HG02885 (cell line): Measurements from ENCODE around the gene MBOAT1.
A peak's percentile ranks its signal among the peaks of the same experiment; 100 is the strongest.
"Not testable (repeated sequence)": the region's sequence is repeated elsewhere in the genome, so short reads cannot be mapped to it uniquely, and the experiment has no call there.

Source experiments
- ATAC-seq: cut with Tn5 transposase; IDR thresholded peaks from one replicate; pipeline ENCODE4 v1.9.1; 2021; ENCODE audit warnings: mild to moderate bottlenecking; ENCODE audit not compliant: unreplicated experiment, poor library complexity

The MBOAT1 gene, protein sequence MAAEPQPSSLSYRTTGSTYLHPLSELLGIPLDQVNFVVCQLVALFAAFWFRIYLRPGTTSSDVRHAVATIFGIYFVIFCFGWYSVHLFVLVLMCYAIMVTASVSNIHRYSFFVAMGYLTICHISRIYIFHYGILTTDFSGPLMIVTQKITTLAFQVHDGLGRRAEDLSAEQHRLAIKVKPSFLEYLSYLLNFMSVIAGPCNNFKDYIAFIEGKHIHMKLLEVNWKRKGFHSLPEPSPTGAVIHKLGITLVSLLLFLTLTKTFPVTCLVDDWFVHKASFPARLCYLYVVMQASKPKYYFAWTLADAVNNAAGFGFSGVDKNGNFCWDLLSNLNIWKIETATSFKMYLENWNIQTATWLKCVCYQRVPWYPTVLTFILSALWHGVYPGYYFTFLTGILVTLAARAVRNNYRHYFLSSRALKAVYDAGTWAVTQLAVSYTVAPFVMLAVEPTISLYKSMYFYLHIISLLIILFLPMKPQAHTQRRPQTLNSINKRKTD

DNA sequence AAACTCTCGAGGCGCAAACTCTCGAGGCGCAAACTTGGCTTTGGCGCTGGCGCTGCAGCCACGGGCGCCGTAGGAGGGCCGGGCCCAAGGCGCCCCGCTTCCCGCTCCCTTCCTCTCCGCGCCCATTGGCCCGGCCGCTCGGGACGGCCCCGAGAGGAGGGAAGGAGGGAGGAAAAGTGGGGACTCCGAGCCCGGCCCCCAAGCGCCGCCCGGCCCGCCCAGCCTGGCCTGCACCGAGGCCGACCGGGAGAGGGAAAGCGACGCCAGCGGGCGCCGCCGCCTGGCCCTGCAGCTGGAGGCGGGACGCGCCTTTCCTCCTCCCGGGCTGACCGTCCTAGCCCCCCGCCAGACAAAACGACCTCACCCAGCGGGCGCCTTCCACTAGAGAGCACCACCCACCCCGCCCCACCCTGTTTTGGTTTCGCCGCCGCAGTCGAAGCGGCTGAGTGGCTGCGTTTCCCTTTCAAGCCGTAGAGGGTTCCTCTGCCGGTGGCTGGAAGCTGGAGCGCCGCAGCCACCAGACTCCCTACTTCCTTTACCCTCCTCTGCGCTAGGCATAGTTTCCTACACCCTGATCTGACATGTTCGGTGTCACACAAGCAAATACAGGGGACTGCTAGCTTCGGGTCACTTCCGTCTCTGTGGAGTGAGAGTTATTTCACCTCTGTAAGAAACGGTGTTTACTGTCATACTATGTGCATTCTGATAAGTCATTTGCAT is at the start of gene MBOAT1:
MBOAT1 (minus strand) TSS at position 78 of the 720 bp plus-strand sequence. CDS start 235 bp downstream, outside the sequence.
- ATAC-seq: peak; percentile 87

DNA sequence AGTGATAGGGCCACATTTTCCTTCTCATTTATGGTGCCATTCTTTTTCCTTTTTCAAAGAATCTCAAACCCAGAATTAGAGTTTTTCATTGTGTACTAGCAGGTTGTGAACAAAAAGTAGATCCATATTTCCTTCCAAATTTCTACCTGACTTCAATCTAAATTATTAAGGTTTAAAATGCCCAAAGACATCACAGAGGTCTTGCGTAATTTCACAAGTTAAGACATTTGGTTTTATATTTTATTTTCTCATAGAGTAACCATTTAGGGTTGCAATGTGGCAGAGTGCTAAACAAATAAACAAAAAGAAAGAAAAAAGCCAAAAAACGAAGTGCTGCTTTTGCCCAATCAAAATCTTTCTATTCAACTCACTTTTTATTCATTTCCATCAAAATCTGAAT is 49.4 kb upstream of the MBOAT1 start:
- no peak for ATAC-seq

DNA sequence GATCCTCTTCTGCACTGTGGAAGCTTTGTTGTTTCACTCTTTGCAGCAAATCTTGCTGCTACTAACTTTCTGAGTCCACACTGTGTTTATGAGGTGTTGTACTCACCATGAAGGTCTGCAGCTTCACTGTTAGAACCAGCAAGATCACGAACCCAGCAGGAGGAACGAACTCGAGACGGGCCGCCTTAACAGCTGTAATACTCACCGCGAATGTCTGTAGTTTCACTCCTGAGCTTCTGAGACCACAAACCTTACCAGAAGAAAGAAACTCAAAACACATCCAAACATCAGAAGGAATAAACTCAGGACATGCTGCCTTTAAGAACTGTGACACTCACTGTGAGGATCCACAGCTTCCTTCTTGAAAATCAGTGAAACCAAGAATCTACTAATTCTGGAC is 48.1 kb upstream of the MBOAT1 start:
- no peak for ATAC-seq

DNA sequence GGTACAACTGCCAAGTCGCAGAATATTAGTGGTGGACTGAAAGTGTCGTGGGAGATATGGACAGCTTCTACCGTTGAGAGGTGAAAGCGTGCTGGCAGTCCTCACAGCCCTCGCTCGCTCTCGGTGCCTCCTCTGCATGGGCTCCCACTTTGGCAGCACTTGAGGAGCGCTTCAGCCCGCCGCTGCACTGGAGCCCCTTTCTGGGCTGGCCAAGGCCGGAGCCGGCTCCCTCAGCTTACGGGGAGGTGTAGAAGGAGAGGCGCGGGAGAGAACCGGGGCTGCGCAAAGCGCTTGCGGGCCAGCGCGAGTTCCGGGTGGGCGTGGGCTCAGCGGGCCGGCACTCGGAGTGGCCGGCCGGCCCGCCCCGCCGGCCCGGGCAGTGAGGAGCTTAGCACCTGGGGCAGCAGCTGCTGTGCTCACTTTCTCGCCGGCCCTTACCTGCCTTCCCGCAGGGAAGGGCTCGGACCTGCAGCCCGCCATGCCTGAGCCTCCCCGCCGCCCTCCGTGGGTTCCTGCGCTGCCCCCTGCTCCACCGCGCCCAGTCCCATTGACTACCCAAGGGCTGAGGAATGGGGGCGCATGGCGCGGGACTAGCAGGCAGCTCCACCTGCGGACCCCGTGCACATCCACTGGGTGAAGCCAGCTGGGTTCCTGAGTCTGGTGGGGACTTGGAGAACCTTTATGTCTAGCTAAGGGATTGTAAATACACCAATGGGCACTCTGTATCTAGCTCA is 47.2 kb upstream of the MBOAT1 start:
- no peak for ATAC-seq

DNA sequence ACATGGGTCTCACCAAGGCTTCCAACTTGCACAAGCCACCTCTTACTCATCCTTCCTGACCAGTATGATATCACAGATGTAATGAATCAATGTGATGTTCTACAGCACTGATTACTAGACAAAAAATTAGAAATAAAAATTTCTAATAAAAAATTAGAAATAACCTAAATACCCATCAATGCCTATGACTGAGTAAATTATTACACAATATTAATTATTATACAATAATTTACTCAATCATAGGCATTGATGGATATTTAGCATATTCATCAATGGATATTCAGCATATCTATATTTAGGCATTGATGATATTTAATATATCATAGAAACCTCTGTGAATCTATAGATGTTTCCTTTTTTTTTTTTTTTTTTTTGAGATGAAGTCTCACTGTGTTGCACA is 43.2 kb upstream of the MBOAT1 start:
- ATAC-seq: no peak

DNA sequence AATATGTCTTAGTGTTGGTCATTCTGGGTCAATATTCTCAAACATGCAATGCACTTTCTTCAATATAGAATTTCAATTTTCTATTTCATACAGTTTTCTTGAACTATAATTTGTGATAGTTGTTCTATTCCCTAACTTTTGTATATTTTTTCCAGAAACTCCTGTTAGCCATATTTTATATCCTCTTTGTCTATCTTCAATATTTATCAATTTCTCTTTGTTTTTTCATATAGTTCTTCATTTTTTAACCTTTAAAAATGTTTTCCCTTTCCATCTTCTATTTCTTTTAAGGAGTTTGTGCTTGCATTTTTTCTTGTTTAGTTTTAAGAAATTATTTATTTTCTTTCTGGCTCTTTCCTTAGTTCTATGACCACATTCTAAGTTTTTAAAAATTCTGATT is 42.0 kb upstream of the MBOAT1 start:
- no peak for ATAC-seq

DNA sequence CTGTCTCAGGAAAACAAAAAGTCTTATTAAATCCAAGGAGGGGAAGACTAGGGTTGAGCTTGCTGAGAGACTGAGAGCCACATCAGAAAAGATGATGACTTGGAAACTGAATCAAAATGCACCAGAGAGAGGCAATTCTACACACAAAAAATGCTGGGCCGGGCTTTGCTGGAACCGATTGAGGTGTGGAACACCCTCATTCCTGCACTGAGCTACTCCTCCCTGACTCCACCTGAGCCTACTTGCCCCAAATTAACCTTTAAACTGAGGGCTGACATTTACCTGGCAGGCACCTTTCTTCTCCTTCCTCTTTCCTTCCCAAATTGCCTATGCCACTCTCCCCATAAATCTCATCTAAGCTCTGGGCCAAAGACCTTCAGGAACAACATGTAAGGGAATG is 40.8 kb upstream of the MBOAT1 start:
- no peak for ATAC-seq

DNA sequence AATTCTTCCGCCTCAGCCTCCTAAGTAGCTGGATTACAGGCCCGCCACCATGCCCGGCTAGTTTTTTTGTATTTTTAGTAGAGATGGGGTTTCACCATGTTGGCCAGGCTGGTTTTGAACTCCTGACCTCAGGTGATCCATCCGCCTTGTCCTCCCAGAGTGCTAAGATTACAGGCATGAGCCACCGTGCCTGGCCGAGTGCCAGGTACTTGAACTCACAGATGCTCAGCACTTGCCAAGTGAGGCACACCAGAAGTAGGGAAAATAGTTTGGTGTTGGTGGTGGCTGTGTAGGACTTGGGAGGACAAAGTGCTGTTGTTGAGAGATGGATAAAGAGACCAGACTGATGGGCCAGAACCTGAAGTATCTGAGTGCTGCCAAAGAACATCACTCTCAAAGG is 40.0 kb upstream of the MBOAT1 start:
- ATAC-seq: no peak

DNA sequence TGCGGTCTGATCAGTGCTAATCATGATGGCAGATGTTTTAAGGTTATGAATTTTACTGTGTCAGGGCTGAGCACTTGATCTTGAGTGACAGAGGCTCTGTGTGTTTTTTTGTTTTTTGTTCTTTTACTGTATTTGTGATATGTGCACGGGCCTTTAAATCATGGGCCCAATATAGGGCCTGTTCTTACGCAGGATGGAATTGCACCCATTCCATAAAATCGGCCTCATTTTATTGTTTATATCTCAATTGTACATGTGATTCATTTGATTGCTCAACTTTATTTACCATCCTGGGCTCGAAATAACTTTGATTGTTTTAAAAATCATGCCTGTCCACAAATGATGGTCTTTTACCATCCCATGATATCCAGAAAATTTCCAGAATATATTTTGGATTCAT is 39.3 kb upstream of the MBOAT1 start:
- no peak for ATAC-seq

DNA sequence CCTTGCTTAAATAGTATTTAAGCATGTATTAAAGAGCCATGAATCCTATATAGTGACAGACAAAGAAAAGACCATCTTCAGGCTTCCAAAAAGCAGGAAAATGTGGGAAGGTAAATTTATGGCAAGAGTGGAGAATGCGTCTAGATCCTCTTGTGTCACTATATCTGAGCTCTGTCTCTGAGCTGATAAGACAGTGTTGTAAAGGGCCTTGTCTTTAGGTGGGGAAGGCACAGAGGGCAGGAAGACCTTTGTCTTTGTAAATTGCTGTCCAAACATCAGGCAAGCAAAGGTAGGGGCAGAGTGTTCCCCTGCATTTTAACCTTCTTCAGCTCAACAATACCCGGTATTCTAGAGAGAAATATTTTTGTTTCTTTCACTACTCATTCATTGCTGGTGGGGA is 33.9 kb upstream of the MBOAT1 start:
- no peak for ATAC-seq

DNA sequence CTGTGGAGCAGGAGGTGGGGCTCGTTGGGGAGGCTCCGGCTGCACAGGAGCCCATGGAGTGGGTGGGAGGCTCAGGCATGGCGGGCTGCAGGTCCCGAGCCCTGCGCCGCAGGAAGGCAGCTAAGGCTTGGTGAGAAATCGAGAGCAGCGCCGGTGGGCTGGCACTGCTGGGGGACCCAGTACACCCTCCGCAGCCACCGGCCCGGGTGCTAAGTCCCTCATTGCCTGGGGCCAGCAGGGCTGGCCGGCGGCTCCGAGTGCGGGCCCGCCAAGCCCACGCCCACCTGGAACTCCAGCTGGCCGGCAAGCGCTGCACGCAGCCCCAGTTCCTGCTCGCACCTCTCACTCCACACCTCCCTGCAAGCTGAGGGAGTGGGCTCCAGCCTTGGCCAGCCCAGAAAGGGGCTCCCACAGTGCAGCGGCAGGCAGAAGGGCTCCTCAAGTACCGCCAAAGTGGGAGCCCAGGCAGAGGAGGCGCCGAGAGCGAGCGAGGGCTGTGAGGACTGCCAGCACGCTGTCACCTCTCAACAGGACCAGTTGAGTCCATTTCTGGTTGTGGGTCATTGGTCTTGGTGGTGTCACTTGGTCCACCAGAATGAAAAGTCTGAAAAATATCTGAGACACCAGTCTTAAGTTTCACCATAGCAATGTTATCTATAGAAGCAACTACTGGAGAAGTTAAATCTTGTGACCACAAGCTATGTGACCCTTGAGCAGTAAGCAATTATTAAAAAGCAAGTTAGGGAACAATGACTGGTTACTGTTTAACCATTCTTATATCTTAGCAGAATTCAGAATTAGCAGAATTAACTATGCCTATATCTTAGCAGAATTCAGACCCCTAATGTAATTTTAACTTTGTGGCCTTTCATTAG is 32.8 kb upstream of the MBOAT1 start:
- not testable (repeated sequence) for ATAC-seq

DNA sequence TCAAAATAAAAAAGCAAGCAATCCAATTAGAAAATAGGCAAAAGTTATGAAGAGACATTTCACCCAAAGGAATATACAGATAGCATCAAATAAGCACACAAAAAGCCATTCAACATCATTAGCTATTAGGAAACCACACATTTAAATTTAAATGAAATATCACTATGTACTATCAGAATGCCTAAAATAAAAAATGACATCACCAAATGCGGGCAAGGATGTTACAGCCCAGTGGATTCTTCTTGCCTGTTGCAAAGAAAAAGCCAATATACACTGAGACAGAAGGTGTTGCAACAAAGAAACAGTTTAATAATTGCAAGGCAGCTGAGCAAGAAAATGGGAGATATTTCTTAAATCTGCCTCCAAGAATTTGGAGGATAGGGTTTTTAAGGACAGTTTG is 31.0 kb upstream of the MBOAT1 start:
- ATAC-seq: no peak

DNA sequence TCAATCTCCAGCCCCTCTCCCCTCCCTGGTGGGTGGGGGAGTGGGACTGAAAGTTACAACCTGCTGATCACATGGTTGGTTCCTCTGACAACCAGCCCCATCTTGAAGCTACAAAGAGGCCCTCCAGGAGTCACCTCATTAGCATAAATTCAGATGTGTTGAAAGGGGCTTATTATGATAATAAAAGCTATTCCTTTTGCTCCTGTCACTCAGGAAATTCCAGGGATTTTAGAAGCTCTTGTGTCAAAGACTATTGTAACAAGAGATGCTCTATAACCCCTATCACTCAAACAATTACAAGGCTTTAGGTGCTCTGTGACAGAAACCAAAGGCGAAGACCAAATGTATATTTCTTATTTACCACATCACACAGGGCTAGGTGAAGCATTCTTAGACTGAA is 30.1 kb upstream of the MBOAT1 start:
- no peak for ATAC-seq

DNA sequence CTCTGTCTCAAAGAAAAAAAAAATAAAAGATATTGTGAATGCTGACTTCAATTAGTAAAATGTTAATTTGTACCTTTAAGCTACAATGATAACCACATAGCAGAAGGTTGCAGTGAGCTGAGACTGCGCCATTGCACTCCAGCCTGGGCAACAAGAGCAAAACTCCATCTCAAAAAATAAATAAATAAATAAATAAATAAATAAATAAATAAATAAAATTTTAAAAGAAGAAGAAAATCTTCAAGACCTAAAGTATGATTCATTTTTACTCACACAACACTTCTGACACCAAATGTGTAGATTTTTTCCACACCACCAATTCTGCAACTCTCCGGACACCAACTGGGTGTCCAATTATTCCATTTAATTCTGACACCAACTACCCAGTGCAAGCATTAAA is 28.8 kb upstream of the MBOAT1 start:
- ATAC-seq: no peak

DNA sequence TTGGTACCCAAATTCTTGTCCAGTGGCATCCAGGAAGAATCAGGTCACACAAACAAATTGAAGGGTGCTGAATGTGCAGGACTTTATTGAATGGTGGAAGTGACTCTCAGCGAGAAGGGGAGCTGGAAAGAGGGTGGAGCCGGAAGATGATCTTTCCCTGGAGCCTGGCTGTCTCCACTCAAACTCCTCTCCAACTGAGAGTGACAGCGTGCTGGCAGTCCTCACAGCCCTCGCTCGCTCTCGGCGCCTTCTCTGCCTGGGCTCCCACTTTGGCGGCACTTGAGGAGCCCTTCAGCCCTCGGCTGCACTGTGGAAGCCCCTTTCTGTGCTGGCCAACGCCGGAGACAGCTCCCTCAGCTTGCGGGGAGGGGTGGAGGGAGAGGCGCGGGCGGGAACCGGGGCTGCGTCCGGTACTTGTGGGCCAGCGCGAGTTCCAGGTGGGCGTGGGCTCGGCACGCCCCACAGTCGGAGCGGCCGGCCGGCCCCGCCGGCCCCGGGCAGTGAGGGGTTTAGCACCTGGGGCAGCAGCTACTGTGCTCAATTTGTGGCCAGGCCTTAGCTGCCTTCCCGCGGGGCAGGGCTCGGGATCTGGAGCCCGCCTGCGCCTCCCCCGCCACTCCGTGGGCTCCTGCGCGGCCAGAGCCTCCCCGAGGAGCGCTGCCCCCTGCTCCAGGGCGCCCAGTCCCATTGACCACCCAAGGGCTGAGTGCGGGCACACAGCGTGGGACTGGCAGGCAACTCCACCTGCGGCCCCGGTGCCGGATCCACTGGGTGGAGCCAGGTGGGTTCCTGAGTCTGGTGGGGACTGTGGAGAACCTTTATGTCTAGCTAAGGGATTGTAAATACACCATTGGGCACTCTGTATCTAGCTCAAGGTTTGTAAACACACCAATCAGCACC is 26.7 kb upstream of the MBOAT1 start:
- no peak for ATAC-seq

DNA sequence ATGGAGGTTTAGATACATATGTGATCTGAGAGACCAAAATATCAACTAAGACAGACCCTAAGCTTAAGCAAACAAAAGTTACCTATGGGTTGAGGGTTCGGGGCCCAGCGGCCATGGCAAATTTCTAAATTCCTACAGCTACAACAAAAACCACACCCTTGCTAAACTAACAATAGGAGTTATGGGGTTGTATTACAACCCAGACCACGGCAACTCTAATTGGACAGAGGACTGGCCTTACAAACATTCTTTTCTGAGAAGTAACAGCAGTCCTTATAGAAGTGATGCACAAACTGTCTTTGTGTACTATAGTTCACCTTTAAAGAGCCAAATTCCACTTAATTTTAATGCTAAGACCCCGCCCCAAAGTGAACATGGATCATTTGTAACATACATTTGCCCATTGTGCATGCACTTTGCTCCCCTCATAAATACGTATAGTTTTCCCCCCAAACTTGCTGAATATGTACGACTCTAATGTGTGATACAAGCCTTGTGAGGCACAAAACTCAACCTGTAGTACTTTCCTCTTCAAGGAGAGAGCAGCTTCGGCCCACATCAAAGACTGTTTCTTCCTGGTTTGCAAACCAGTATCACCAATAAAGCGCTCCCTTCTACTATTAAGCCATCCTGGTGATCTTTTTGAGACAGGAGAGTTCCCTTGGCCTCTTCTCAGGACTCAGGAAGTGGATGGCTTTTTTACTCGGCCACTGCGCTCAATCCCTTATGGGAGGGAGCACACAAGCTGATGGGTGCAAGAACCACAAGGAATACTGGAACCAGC is 25.6 kb upstream of the MBOAT1 start:
- no peak for ATAC-seq

DNA sequence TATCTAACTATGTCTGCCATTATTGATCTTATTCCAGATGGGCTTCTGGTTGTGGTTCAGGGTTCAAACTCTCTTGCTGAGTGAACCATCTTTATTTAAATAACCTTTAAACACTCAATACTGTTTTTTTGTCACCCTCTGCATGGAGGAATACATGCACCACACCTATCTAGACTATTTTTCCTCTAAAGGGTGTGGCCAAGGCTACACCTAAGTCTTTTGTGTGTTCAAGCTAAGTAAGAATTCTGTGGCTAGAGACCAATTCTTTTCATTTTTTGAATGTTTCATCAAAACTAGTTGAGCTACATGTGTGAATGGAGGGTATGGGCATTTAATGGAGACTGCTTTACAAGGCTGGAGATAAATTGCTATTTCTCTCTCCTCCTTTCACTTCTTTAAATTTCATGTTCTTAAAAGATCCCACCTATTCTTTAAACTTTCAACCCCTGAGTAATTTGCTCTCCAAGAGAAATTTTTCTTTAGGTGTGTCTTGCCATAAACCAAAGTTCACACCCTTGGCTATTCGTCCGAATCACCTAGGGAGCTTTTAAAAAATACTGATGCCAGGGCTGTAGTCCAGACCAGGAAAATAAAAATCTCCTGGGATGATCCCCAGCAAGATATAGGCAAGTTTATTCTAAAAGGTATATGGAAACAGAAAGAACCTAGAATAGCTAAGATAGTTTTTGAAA is 24.8 kb upstream of the MBOAT1 start:
- ATAC-seq: no peak

DNA sequence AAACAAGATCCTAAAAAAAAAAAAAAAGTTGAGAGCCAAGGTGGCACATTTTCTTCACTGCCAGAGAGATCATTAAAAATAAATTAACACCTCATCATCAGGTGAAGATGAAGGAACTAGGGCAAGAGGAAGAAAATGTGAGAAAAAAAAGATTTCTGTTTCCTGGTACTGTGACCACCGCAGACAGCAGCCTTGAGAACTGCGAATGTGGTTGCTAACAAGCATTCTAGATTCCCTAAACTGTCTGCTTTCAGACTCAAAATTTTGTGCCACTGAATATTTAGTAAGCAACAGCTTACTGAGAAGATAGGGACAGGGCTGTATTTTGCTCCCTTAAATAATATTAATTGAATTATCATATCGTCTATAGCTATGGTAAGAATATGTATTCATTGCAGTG is 24.1 kb upstream of the MBOAT1 start:
- no peak for ATAC-seq
